Measurements from ENCODE around the gene EIF4G3. TPM values are rescaled to one million over a fixed set of nuclear protein-coding genes. Genes with fewer than 3 reads are reported as not detected.

The EIF4G3 gene
- total and polyA plus RNA-seq, 9 of the 15 experiments (the other 6 are each of a cell fraction or from before 2014, with no cell fraction given), result 6.7 to 40.5 (median 32.1) TPM

- TF ChIP-seq ARID4B (CRISPR knock-in tag; IDR thresholded peaks at IDR 0.05) (no peak), NFE2L1 (tag; IDR thresholded peaks at IDR 0.05; ENCODE audit: borderline replicate concordance, low read depth) (no peak), NRF1 (conservative IDR thresholded peaks at IDR 0.05 in 1 of 2, IDR thresholded peaks at IDR 0.05 in 1 of 2) (peak; percentile 76 to 82), RHOXF2B (CRISPR knock-in tag; conservative IDR thresholded peaks at IDR 0.05) (0 out of 2 replicates have a peak, but pooled peaks have one; percentile 49), ZNF695 (CRISPR knock-in tag; IDR thresholded peaks at IDR 0.05) (no peak), ARNT (IDR thresholded peaks at IDR 0.05) (peak; percentile 54 to 60; a peak in 2 of 4 replicates), ZBTB17 (CRISPR knock-in tag; IDR thresholded peaks at IDR 0.05) (peak; percentile 73; the same call in 1 of the 2 replicates), ZFPM2 (CRISPR knock-in tag; IDR thresholded peaks at IDR 0.05) (no peak), ZNF140 (CRISPR knock-in tag; IDR thresholded peaks at IDR 0.05) (no peak), ZNF551 (CRISPR knock-in tag; IDR thresholded peaks at IDR 0.05) (no peak), MNT (conservative IDR thresholded peaks at IDR 0.05) (peak in 1 of 2 experiments; percentile 65; a peak in 2 of 4 replicates), SAP30 (IDR thresholded peaks at IDR 0.05; ENCODE audit: borderline replicate concordance, insufficient read depth, low read depth, low read length, poor library complexity, severe bottlenecking) (no peak), ZNF655 (CRISPR knock-in tag; IDR thresholded peaks at IDR 0.05) (no peak), OTX1 (CRISPR knock-in tag; IDR thresholded peaks at IDR 0.05) (0 out of 2 replicates have a peak, but pooled peaks have one; percentile 37)
- TF ChIP-seq, protein P1, sequence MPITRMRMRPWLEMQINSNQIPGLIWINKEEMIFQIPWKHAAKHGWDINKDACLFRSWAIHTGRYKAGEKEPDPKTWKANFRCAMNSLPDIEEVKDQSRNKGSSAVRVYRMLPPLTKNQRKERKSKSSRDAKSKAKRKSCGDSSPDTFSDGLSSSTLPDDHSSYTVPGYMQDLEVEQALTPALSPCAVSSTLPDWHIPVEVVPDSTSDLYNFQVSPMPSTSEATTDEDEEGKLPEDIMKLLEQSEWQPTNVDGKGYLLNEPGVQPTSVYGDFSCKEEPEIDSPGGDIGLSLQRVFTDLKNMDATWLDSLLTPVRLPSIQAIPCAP (CRISPR knock-in tag; IDR thresholded peaks at IDR 0.05; ENCODE audit: borderline replicate concordance), result no peak
- TF ChIP-seq, protein P2, sequence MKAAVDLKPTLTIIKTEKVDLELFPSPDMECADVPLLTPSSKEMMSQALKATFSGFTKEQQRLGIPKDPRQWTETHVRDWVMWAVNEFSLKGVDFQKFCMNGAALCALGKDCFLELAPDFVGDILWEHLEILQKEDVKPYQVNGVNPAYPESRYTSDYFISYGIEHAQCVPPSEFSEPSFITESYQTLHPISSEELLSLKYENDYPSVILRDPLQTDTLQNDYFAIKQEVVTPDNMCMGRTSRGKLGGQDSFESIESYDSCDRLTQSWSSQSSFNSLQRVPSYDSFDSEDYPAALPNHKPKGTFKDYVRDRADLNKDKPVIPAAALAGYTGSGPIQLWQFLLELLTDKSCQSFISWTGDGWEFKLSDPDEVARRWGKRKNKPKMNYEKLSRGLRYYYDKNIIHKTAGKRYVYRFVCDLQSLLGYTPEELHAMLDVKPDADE (conservative IDR thresholded peaks at IDR 0.05; ENCODE audit: control insufficient read depth, low read depth, low read length), result 0 out of 2 replicates have a peak, but pooled peaks have one; percentile 46
Measured at GRCh38 chr1:21176586-21177555, at the start of gene EIF4G3 (continued).

All from K562 (cell line).